Measurements from ENCODE around the gene KLK3. TPM values are rescaled to one million over a fixed set of nuclear protein-coding genes. Genes with fewer than 3 reads are reported as not detected.

The KLK3 gene
- total RNA-seq, 1 donor from 2014 or later: not detected

- TF ChIP-seq CTCF (IDR thresholded peaks at IDR 0.05): no peak
- H3K9me3 ChIP-seq: no peaks in the 10 kb centered on the region
- ATAC-seq: no peak
- H3K36me3 ChIP-seq: no peaks in the 10 kb centered on the region
- DNase-seq: no peak
- H3K4me3 ChIP-seq: no peak overlapping the region
- intact Hi-C loops (cut with DNase I): no loop called here
- H3K27me3 ChIP-seq: peaks cover 62% of the 10 kb centered on the region
- H3K4me1 ChIP-seq: no peaks in the 10 kb centered on the region
- H3K27ac ChIP-seq: no peak overlapping the region
Observed at GRCh38 chr19:50908336-50908735, 53.6 kb downstream of the KLK3 start.

GRCh38 chr19:50909240-50910070, 54.7 kb downstream of the KLK3 start:
- H3K27me3 ChIP-seq: peaks cover 62% of the 10 kb centered on the region
- H3K36me3 ChIP-seq: no peaks in the 10 kb centered on the region
- no peaks in the 10 kb centered on the region for H3K4me1 ChIP-seq
- peak; percentile 77 for ATAC-seq
- no peak overlapping the region for H3K4me3 ChIP-seq
- intact Hi-C loops (cut with DNase I): no loop called here
- TF ChIP-seq CTCF (IDR thresholded peaks at IDR 0.05): no peak
- H3K27ac ChIP-seq: no peak overlapping the region
- H3K9me3 ChIP-seq: no peaks in the 10 kb centered on the region
- no peak for DNase-seq

Other genes starting within 250 kb of the KLK3 start
- 2.5 TPM for gene SYT3, start 215.0 kb upstream of the KLK3 start, total RNA-seq
- 3.9 TPM for gene C19orf81, start 205.5 kb upstream of the KLK3 start, total RNA-seq
- 0.35 TPM for gene SHANK1, start 135.1 kb upstream of the KLK3 start, total RNA-seq
- gene CLEC11A, start 131.6 kb upstream of the KLK3 start, total RNA-seq: 13.3 TPM
- gene GPR32, start 84.5 kb upstream of the KLK3 start, total RNA-seq: not detected
- gene ACP4, start 64.5 kb upstream of the KLK3 start, total RNA-seq: not detected
- 1.7 TPM for gene KLK1, start 31.1 kb upstream of the KLK3 start, total RNA-seq
- not detected for gene KLK15, start 21.3 kb upstream of the KLK3 start, total RNA-seq
- not detected for gene KLK2, start 18.5 kb downstream of the KLK3 start, total RNA-seq
- not detected for gene KLK4, start 56.5 kb downstream of the KLK3 start, total RNA-seq
- not detected for gene KLK5, start 98.1 kb downstream of the KLK3 start, total RNA-seq
- gene KLK6, start 114.7 kb downstream of the KLK3 start, total RNA-seq: not detected
- 0.41 TPM for gene KLK7, start 129.0 kb downstream of the KLK3 start, total RNA-seq
- gene KLK8, start 146.7 kb downstream of the KLK3 start, total RNA-seq: not detected
- gene KLK10, start 164.8 kb downstream of the KLK3 start, total RNA-seq: 4.7 TPM
- 10.8 TPM for gene KLK11, start 171.7 kb downstream of the KLK3 start, total RNA-seq
- not detected for gene KLK12, start 180.1 kb downstream of the KLK3 start, total RNA-seq
- gene KLK13, start 210.2 kb downstream of the KLK3 start, total RNA-seq: not detected
- gene KLK14, start 228.0 kb downstream of the KLK3 start, total RNA-seq: not detected

All from upper lobe of right lung (tissue), 1 donor.